WERI-Rb-1 (cell line): Measurements from ENCODE around the gene USH1C.
A peak's percentile ranks its signal among the peaks of the same experiment; 100 is the strongest.

Experiments
- DNase-seq: peaks from one replicate; pipeline ENCODE4 v3.0.0-alpha.2; 2020
- H3K27ac ChIP-seq: fragments of 250-450 bp; sonication (Bioruptor Pico); 2 replicates; pipeline ENCODE4 v1.5.1; 2020; ENCODE audit warnings: mild to moderate bottlenecking, moderate library complexity
- H3K27me3 ChIP-seq: fragments of 250-450 bp; sonication (Bioruptor Pico); 2 replicates; pipeline ENCODE4 v1.5.1; 2021; ENCODE audit warnings: mild to moderate bottlenecking, low read depth, moderate library complexity; ENCODE audit not compliant: insufficient read depth, severe bottlenecking
- H3K36me3 ChIP-seq: fragments of 250-450 bp; sonication (Bioruptor Pico); 2 replicates; pipeline ENCODE4 v1.5.1; 2020; ENCODE audit warnings: mild to moderate bottlenecking, moderate library complexity
- H3K4me3 ChIP-seq: 2 replicates; pipeline ENCODE4 v1.5.1; 2011; ENCODE audit warnings: low read depth, mild to moderate bottlenecking, control low read depth, low read length
- H3K9me3 ChIP-seq: fragments of 250-450 bp; sonication (Bioruptor Pico); 2 replicates; pipeline ENCODE4 v1.5.1; 2021; ENCODE audit warnings: mild to moderate bottlenecking, moderate library complexity; ENCODE audit not compliant: severe bottlenecking
- CTCF ChIP-seq: IDR thresholded peaks from 2 replicates; pipeline ENCODE4 v1.5.1; 2011; ENCODE audit warnings: low read depth, mild to moderate bottlenecking, control low read depth, inconsistent platforms, low read length

Gene USH1C

GRCh38 chr11:17496406-17496805 lies 47.8 kb downstream of the USH1C start:
- H3K4me3 ChIP-seq: no peak overlapping the region
- no peak for DNase-seq
- TF ChIP-seq CTCF: no peak
- H3K27me3 ChIP-seq: no peaks in the 10 kb centered on the region
- no peak overlapping the region for H3K27ac ChIP-seq
- H3K36me3 ChIP-seq: no peaks in the 10 kb centered on the region
- no peaks in the 10 kb centered on the region for H3K9me3 ChIP-seq

GRCh38 chr11:17494019-17494418 lies 50.2 kb downstream of the USH1C start:
- Histone ChIP-seq H3K4me3 (no peak overlapping the region), H3K27ac (no peak overlapping the region), H3K9me3 (no peaks in the 10 kb centered on the region), H3K36me3 (no peaks in the 10 kb centered on the region), H3K27me3 (no peaks in the 10 kb centered on the region)
- DNase-seq: no peak
- 0 out of 2 replicates have a peak, but pooled peaks have one; percentile 7 for TF ChIP-seq CTCF

GRCh38 chr11:17490938-17491337 lies 53.3 kb downstream of the USH1C start:
- no peak for TF ChIP-seq CTCF
- no peaks in the 10 kb centered on the region for H3K36me3 ChIP-seq
- DNase-seq: no peak
- H3K4me3 ChIP-seq: no peak overlapping the region
- no peaks in the 10 kb centered on the region for H3K27me3 ChIP-seq
- H3K9me3 ChIP-seq: no peaks in the 10 kb centered on the region
- no peak overlapping the region for H3K27ac ChIP-seq

- H3K9me3 ChIP-seq: no peaks in the 10 kb centered on the region
- H3K27me3 ChIP-seq: no peaks in the 10 kb centered on the region
- no peak for TF ChIP-seq CTCF
- H3K4me3 ChIP-seq: no peak overlapping the region
- H3K36me3 ChIP-seq: no peaks in the 10 kb centered on the region
- no peak for DNase-seq
- H3K27ac ChIP-seq: no peak overlapping the region
These were observed 54.0 kb downstream of the USH1C start for GRCh38 chr11:17490232-17490631.

GRCh38 chr11:17489751-17490150 lies 54.5 kb downstream of the USH1C start:
- TF ChIP-seq CTCF: no peak
- Histone ChIP-seq H3K27me3 (no peaks in the 10 kb centered on the region), H3K4me3 (no peak overlapping the region), H3K27ac (no peak overlapping the region), H3K9me3 (no peaks in the 10 kb centered on the region), H3K36me3 (no peaks in the 10 kb centered on the region)
- no peak for DNase-seq

- DNase-seq: no peak
These were observed 55.7 kb downstream of the USH1C start for GRCh38 chr11:17488563-17488962.

More at GRCh38 chr11:17488563-17488962, 55.7 kb downstream of the USH1C start:
- Histone ChIP-seq H3K27ac (no peak overlapping the region), H3K9me3 (peaks cover 3% of the 10 kb centered on the region), H3K27me3 (no peaks in the 10 kb centered on the region), H3K4me3 (no peak overlapping the region), H3K36me3 (no peaks in the 10 kb centered on the region)
- no peak for TF ChIP-seq CTCF
